ENCODE measurements around the gene EVA1C.
"Not testable (repeated sequence)": the region's sequence is repeated elsewhere in the genome, so short reads cannot be mapped to it uniquely, and the experiment has no call there.

EVA1C gene

GRCh38 chr21:32390537-32391224 is 21.8 kb upstream of the EVA1C start:
- not testable (repeated sequence) for DNase-seq

- DNase-seq: no peak
Measured at GRCh38 chr21:32391755-32392154, 20.8 kb upstream of the EVA1C start.

GRCh38 chr21:32392299-32392879 is 20.1 kb upstream of the EVA1C start:
- DNase-seq: no peak

GRCh38 chr21:32392880-32393676 is 19.4 kb upstream of the EVA1C start, which contains the start of gene URB1:
Gene URB1 (minus strand): TSS chr21:32393012. CDS start chr21:32392910, 102 bp downstream.
- peak; percentile 79 for DNase-seq

GRCh38 chr21:32393677-32394001 is 18.9 kb upstream of the EVA1C start:
- no peak for DNase-seq

- DNase-seq: peak; percentile 66
Measured at GRCh38 chr21:32403201-32403777, 9.2 kb upstream of the EVA1C start.

- no peak for DNase-seq
Measured at GRCh38 chr21:32406405-32406804, 6.1 kb upstream of the EVA1C start.

GRCh38 chr21:32410291-32410690 is 2.2 kb upstream of the EVA1C start:
- DNase-seq: no peak

GRCh38 chr21:32410916-32411315 is 1.6 kb upstream of the EVA1C start:
- no peak for DNase-seq

- DNase-seq: peak; percentile 40
Measured at GRCh38 chr21:32411350-32412161, 950 bp upstream of the EVA1C start.

- no peak for DNase-seq
Measured at GRCh38 chr21:32413015-32413504, 554 bp downstream of the EVA1C start.

- no peak for DNase-seq
Measured at GRCh38 chr21:32413697-32414578, 1.4 kb downstream of the EVA1C start.

- peak; percentile 27 for DNase-seq
Measured at GRCh38 chr21:32414579-32415358, 2.3 kb downstream of the EVA1C start.

- DNase-seq: no peak
Measured at GRCh38 chr21:32415451-32416398, 3.2 kb downstream of the EVA1C start.

- DNase-seq: no peak
Measured at GRCh38 chr21:32418146-32418545, 5.6 kb downstream of the EVA1C start.

- no peak for DNase-seq
Measured at GRCh38 chr21:32422064-32422463, 9.6 kb downstream of the EVA1C start.

- peak; percentile 91 for DNase-seq
Measured at GRCh38 chr21:32423320-32424190, 11.0 kb downstream of the EVA1C start.

GRCh38 chr21:32424191-32424535 is 11.7 kb downstream of the EVA1C start:
- no peak for DNase-seq

GRCh38 chr21:32424674-32425073 is 12.2 kb downstream of the EVA1C start:
- DNase-seq: peak; percentile 41

Measured in fibroblast of skin of right biceps (primary cell).